ENCODE data around the gene CREM.

DNA sequence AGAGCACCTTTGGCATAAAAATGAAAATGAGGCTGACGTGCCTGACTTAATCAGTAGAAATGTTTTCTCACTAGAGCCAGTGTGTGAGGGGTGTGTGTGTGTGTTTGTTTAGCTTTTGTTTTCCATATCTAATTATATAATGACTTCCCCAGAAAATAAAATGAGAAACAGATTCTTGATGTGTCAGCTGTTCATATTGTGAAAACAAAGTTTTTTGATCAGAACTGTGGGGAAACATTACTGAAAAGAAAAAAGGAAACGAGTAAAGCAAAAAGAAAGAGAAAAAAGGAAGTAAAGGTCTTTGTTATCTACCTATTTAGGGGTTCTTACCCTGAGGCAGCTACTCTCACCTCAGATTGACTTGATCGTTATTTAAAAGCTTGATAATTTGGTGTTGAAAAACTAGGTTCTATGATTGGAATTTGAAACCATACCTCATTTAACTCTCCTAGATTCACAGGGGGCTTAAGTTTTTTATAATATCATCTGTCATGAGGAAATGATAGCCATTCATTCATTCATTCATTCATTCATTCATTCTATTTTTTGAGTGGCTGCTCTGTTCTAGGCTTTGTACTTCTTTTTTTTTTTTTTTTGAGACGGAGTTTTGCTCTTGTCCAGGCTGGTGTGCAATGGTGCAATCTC is 58.0 kb downstream of the CREM start:
- TF ChIP-seq, protein P1, sequence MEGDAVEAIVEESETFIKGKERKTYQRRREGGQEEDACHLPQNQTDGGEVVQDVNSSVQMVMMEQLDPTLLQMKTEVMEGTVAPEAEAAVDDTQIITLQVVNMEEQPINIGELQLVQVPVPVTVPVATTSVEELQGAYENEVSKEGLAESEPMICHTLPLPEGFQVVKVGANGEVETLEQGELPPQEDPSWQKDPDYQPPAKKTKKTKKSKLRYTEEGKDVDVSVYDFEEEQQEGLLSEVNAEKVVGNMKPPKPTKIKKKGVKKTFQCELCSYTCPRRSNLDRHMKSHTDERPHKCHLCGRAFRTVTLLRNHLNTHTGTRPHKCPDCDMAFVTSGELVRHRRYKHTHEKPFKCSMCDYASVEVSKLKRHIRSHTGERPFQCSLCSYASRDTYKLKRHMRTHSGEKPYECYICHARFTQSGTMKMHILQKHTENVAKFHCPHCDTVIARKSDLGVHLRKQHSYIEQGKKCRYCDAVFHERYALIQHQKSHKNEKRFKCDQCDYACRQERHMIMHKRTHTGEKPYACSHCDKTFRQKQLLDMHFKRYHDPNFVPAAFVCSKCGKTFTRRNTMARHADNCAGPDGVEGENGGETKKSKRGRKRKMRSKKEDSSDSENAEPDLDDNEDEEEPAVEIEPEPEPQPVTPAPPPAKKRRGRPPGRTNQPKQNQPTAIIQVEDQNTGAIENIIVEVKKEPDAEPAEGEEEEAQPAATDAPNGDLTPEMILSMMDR (IDR thresholded peaks at IDR 0.05) = no peak
- TF ChIP-seq POLR2A (IDR thresholded peaks at IDR 0.05) = no peak

All from testis (tissue), 2 donors.